Myocyte (in vitro differentiated cells): ENCODE measurements around the gene MAPRE2. TPM values are rescaled to one million over a fixed set of nuclear protein-coding genes. Genes with fewer than 3 reads are reported as not detected.
A peak's percentile ranks its signal among the peaks of the same experiment; 100 is the strongest.

Experiments
- DNase-seq: peaks from one replicate; pipeline ENCODE4 v3.0.0-alpha.2; 2012; ENCODE audit warnings: low read depth
- polyA plus RNA-seq: library from polyadenylated mRNA; unstranded; fragments of >200 nt; gene quantifications from one replicate; pipeline ENCODE4 v1.2.1, GENCODE V29; 2012; ENCODE audit warnings: missing spikeins
- total RNA-seq: library from RNA; depleted of rRNA; stranded (reverse); fragments of >200 nt; gene quantifications from 2 replicates; pipeline ENCODE4 v1.2.3, GENCODE V29; 2014

MAPRE2 gene
- 22.7 and 38.2 TPM in 2 replicates for total RNA-seq
- polyA plus RNA-seq = 18.0 TPM

- peak; percentile 97 for DNase-seq
These were observed at the start of gene MAPRE2 for GRCh38 chr18:35040988-35041814. TSS of gene MAPRE2 (plus strand) at chr18:35041413. CDS start at chr18:35041540, 127 bp downstream.

- DNase-seq = no peak
These were observed 49.7 kb upstream of the MAPRE2 start for GRCh38 chr18:34991561-34991960.

- no peak for DNase-seq
These were observed 47.9 kb upstream of the MAPRE2 start for GRCh38 chr18:34993289-34993688.

- no peak for DNase-seq
These were observed 45.5 kb upstream of the MAPRE2 start for GRCh38 chr18:34995746-34996145.

GRCh38 chr18:34998661-34999060 is 42.6 kb upstream of the MAPRE2 start:
- no peak for DNase-seq

GRCh38 chr18:34999756-35000289 is 41.4 kb upstream of the MAPRE2 start:
- DNase-seq = peak; percentile 10

- no peak for DNase-seq
These were observed 40.8 kb upstream of the MAPRE2 start for GRCh38 chr18:35000457-35000856.

GRCh38 chr18:35002120-35002519 is 39.1 kb upstream of the MAPRE2 start:
- DNase-seq = no peak

- peak; percentile 83 for DNase-seq
These were observed 35.1 kb upstream of the MAPRE2 start for GRCh38 chr18:35005963-35006577.

- no peak for DNase-seq
These were observed 31.1 kb upstream of the MAPRE2 start for GRCh38 chr18:35010156-35010555.

GRCh38 chr18:35010993-35011392 is 30.2 kb upstream of the MAPRE2 start:
- DNase-seq = no peak

GRCh38 chr18:35019933-35020332 is 21.3 kb upstream of the MAPRE2 start:
- DNase-seq = peak; percentile 27

GRCh38 chr18:35022426-35023001 is 18.7 kb upstream of the MAPRE2 start:
- no peak for DNase-seq

GRCh38 chr18:35024196-35024595 is 17.0 kb upstream of the MAPRE2 start:
- no peak for DNase-seq

GRCh38 chr18:35024965-35025364 is 16.2 kb upstream of the MAPRE2 start:
- peak; percentile 92 for DNase-seq

GRCh38 chr18:35026407-35027061 is 14.7 kb upstream of the MAPRE2 start:
- DNase-seq = no peak

GRCh38 chr18:35027206-35027605 is 14.0 kb upstream of the MAPRE2 start:
- no peak for DNase-seq

- DNase-seq = peak; percentile 22
These were observed 12.7 kb upstream of the MAPRE2 start for GRCh38 chr18:35028536-35028935.

- peak; percentile 44 for DNase-seq
These were observed 12.1 kb upstream of the MAPRE2 start for GRCh38 chr18:35029103-35029502.

GRCh38 chr18:35029770-35030169 is 11.4 kb upstream of the MAPRE2 start:
- DNase-seq = no peak

GRCh38 chr18:35030277-35030989 is 10.8 kb upstream of the MAPRE2 start:
- no peak for DNase-seq
